ENCODE results near the gene NOSIP.

The NOSIP gene

DNA sequence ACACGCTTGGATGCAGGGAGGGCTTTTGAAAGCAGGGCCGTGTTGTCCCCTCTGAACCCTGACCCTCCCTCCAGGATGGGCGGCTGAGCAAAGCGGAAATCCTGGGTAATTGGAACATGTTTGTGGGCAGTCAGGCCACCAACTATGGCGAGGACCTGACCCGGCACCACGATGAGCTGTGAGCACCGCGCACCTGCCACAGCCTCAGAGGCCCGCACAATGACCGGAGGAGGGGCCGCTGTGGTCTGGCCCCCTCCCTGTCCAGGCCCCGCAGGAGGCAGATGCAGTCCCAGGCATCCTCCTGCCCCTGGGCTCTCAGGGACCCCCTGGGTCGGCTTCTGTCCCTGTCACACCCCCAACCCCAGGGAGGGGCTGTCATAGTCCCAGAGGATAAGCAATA lies 37.3 kb downstream of the NOSIP start:
- Histone ChIP-seq H3K9me3 (ENCODE audit: control insufficient read depth in 2 of 2, low read length in 2 of 2) (no peaks in the 10 kb centered on the region), H3K4me1 (ENCODE audit: control insufficient read depth, insufficient read depth, low read length) (peaks cover 3% of the 10 kb centered on the region), H3K4me3 (ENCODE audit: low read length in 2 of 2) (no peak overlapping the region), H3K27me3 (ENCODE audit: control insufficient read depth in 1 of 2, insufficient read depth in 2 of 2, low read length in 2 of 2) (no peaks in the 10 kb centered on the region), H3K27ac (ENCODE audit: low read length) (no peak overlapping the region), H3K36me3 (ENCODE audit: control insufficient read depth in 2 of 2, insufficient read depth in 2 of 2, low read length in 2 of 2) (peaks cover 0 to 2% of the 10 kb centered on the region in 2 donors), H3K9ac (ENCODE audit: low read length in 2 of 2) (no peak overlapping the region)

DNA sequence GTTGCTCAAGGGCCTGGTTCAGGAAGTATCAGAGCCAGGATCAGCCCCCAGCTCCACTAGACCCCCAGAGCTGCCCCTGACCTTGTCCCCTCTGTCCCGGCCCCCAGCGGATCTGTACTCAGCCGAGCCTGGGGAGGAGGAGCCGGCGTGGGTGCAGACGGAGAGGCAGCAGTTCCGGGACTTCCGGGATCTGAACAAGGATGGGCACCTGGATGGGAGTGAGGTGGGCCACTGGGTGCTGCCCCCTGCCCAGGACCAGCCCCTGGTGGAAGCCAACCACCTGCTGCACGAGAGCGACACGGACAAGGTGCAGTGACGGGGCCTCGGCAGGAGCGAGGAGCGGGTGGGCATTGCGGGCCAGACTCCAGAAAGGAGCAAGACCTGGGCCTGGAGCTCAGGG lies 37.9 kb downstream of the NOSIP start:
- Histone ChIP-seq H3K27me3 (ENCODE audit: control insufficient read depth in 1 of 2, insufficient read depth in 2 of 2, low read length in 2 of 2) (no peaks in the 10 kb centered on the region), H3K4me3 (ENCODE audit: low read length in 2 of 2) (no peak overlapping the region), H3K4me1 (ENCODE audit: control insufficient read depth, insufficient read depth, low read length) (peaks cover 3% of the 10 kb centered on the region), H3K27ac (ENCODE audit: low read length) (no peak overlapping the region), H3K9me3 (ENCODE audit: control insufficient read depth in 2 of 2, low read length in 2 of 2) (no peaks in the 10 kb centered on the region), H3K36me3 (ENCODE audit: control insufficient read depth in 2 of 2, insufficient read depth in 2 of 2, low read length in 2 of 2) (peaks cover 0 to 2% of the 10 kb centered on the region in 2 donors), H3K9ac (ENCODE audit: low read length in 2 of 2) (no peak overlapping the region)

DNA sequence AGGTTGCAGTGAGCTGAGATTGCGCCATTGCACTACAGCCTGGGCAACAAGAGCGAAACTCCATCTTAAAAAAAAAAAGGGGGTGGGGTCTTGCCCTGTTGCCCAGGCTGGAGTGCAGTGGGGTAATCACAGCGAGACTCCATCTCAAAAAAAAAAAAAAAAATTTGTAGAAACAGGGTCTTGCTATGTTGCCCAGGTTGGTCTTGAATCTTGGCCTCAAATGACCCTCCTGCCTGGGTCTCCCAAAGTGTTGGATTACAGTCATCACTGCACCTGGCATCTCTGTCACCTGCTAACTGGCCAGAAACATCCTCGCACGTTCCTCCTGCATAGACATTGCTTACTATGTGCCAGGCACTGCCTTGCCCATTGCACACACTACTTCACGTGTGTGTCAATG lies 38.4 kb downstream of the NOSIP start:
- Histone ChIP-seq H3K4me3 (ENCODE audit: low read length in 2 of 2) (no peak overlapping the region), H3K9ac (ENCODE audit: low read length in 2 of 2) (no peak overlapping the region), H3K4me1 (ENCODE audit: control insufficient read depth, insufficient read depth, low read length) (peaks cover 3% of the 10 kb centered on the region), H3K27ac (ENCODE audit: low read length) (no peak overlapping the region), H3K27me3 (ENCODE audit: control insufficient read depth in 1 of 2, insufficient read depth in 2 of 2, low read length in 2 of 2) (no peaks in the 10 kb centered on the region), H3K36me3 (ENCODE audit: control insufficient read depth in 2 of 2, insufficient read depth in 2 of 2, low read length in 2 of 2) (peaks cover 0 to 2% of the 10 kb centered on the region in 2 donors), H3K9me3 (ENCODE audit: control insufficient read depth in 2 of 2, low read length in 2 of 2) (no peaks in the 10 kb centered on the region)

DNA sequence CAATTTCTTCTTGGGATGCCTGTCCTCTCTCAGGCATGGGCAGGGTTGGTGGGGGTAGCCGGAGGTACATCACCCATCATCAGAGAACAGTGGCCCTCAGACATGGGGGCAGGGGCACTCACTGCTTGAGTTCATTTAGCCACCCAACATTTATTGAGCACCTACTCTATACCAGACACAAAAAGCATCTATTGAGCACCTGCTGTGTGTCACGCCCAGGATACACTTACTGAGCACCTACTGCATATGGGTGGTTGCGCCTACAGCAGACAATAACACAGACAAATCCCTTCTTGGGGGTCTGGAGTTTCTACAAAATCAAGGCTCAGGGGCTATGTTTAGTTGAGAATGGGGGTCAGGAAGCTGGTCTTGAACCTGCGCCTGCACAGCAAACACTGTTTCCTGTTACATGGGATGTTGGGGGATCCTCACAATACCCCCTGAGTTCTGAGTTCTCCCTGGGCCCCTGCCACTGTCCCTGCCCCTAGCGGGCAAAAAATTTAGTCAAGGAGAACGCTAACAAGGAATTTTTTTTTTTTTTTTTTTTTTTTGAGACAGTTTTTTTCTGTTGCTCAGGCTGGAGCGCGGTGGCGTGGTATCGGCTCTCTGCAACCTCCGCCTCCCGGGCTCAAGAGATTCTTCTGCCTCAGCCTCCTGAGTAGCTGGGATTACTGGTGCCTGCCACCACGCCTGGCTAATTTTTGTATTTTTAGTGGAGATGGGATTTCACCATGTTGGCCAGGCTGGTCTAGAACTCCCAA lies 41.0 kb downstream of the NOSIP start:
- no peaks in the 10 kb centered on the region for H3K9me3 ChIP-seq (ENCODE audit: control insufficient read depth in 2 of 2, low read length in 2 of 2)

DNA sequence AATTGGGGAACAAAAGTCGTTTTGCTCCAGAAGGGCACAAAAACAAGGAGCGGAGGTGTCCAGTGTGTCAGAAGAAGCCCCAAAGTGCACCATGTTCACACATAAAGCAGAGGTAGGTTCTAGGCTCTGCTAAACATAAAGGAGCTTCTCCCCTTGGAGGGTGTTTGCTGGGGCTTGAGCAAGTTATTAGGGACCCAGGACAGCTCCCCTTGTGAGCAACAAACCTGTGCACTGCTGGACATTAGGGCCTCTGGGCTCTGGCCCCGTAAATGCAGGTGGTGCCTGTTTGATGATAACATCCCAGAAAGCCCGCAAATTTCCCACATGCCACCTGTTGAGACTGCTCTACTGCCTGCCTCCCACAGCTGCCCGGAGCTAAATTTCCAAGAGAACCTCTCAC lies 41.7 kb downstream of the NOSIP start:
- H3K9me3 ChIP-seq (ENCODE audit: control insufficient read depth in 2 of 2, low read length in 2 of 2): no peaks in the 10 kb centered on the region
- peaks cover 6% of the 10 kb centered on the region for H3K4me1 ChIP-seq (ENCODE audit: control insufficient read depth, insufficient read depth, low read length)
- H3K27me3 ChIP-seq (ENCODE audit: control insufficient read depth in 1 of 2, insufficient read depth in 2 of 2, low read length in 2 of 2): no peaks in the 10 kb centered on the region
- H3K27ac ChIP-seq (ENCODE audit: low read length): no peak overlapping the region
- no peak overlapping the region for H3K4me3 ChIP-seq (ENCODE audit: low read length in 2 of 2)
- peaks cover 0 to 2% of the 10 kb centered on the region in 2 donors for H3K36me3 ChIP-seq (ENCODE audit: control insufficient read depth in 2 of 2, insufficient read depth in 2 of 2, low read length in 2 of 2)
- no peak overlapping the region for H3K9ac ChIP-seq (ENCODE audit: low read length in 2 of 2)

More for the DNA sequence above, 41.0 kb downstream of the NOSIP start:
- Histone ChIP-seq H3K9ac (ENCODE audit: low read length in 2 of 2) (no peak overlapping the region), H3K36me3 (ENCODE audit: control insufficient read depth in 2 of 2, insufficient read depth in 2 of 2, low read length in 2 of 2) (peaks cover 0 to 2% of the 10 kb centered on the region in 2 donors), H3K4me3 (ENCODE audit: low read length in 2 of 2) (no peak overlapping the region), H3K27me3 (ENCODE audit: control insufficient read depth in 1 of 2, insufficient read depth in 2 of 2, low read length in 2 of 2) (no peaks in the 10 kb centered on the region), H3K4me1 (ENCODE audit: control insufficient read depth, insufficient read depth, low read length) (peaks cover under 1% of the 10 kb centered on the region), H3K27ac (ENCODE audit: low read length) (no peak overlapping the region)

DNA sequence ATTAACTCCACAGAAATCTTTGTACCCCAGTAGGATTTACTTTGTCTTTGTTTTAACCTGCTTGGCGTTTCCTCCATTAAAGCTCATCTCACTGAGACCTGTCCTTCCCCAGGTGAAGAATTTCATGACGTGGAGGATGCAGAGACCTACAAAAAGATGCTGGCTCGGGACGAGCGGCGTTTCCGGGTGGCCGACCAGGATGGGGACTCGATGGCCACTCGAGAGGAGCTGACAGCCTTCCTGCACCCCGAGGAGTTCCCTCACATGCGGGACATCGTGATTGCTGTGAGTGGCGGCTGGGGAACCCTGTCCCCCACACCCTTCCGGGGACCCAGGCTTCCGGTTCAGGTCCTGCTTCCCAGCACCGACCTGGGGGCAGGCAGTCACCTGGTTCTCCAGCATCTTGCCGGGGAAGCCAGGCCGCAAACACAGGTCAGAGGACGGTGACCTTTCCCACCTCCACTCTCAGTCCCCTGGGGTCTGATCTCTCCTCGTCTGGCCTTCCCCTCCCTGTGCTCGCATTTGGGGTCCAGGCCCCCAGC lies 43.4 kb downstream of the NOSIP start:
- no peaks in the 10 kb centered on the region for H3K27me3 ChIP-seq (ENCODE audit: control insufficient read depth in 1 of 2, insufficient read depth in 2 of 2, low read length in 2 of 2)
- H3K4me1 ChIP-seq (ENCODE audit: control insufficient read depth, insufficient read depth, low read length): peaks cover 12% of the 10 kb centered on the region
- H3K27ac ChIP-seq (ENCODE audit: low read length): no peak overlapping the region
- H3K4me3 ChIP-seq (ENCODE audit: low read length in 2 of 2): no peak overlapping the region
- no peak overlapping the region for H3K9ac ChIP-seq (ENCODE audit: low read length in 2 of 2)
- no peaks in the 10 kb centered on the region for H3K9me3 ChIP-seq (ENCODE audit: control insufficient read depth in 2 of 2, low read length in 2 of 2)
- peaks cover 0 to 2% of the 10 kb centered on the region in 2 donors for H3K36me3 ChIP-seq (ENCODE audit: control insufficient read depth in 2 of 2, insufficient read depth in 2 of 2, low read length in 2 of 2)

DNA sequence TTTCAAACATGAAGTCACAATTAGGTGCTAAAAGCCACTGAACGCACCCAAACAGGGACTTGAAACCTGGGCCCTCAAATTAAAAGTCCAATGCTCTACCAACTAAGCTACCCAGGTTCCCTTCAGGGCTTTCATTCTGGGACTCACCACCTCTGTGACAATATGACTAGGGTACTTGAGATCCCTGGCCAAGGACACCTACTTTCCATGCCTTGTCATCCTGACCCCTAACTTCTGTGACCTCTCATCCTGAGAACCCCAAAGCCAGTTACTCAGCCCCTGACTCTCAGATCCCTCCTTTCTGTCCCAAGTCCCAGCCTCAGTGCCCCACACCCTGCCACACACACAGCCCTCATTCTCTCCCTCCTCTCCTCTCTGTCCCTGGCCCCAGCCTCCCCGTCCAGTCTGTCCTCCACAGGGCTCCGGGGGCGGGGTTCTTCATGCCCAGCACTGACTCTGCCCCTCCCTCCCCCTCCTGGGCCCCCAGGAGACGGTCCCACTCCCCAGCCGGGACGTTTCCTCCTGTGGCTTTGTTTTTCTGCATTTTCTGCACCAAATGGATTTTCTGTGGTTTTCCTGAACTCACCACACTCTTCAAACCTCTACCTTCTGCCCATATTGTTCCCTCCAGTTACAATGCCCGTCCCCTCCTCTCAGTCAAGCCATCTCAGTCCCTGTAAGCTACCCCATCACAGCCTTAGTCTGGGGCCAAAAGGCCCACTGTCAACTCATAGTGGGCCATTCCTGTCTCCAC lies 45.5 kb downstream of the NOSIP start:
- Histone ChIP-seq H3K9ac (ENCODE audit: low read length in 2 of 2) (peak overlapping the region in 1 of 2 donors; percentile 57), H3K4me1 (ENCODE audit: control insufficient read depth, insufficient read depth, low read length) (peaks cover 12% of the 10 kb centered on the region), H3K9me3 (ENCODE audit: control insufficient read depth in 2 of 2, low read length in 2 of 2) (no peaks in the 10 kb centered on the region), H3K27me3 (ENCODE audit: control insufficient read depth in 1 of 2, insufficient read depth in 2 of 2, low read length in 2 of 2) (no peaks in the 10 kb centered on the region), H3K27ac (ENCODE audit: low read length) (no peak overlapping the region), H3K36me3 (ENCODE audit: control insufficient read depth in 2 of 2, insufficient read depth in 2 of 2, low read length in 2 of 2) (peaks cover 0 to 2% of the 10 kb centered on the region in 2 donors), H3K4me3 (ENCODE audit: low read length in 2 of 2) (peak overlapping the region; percentile 73 to 78)

DNA sequence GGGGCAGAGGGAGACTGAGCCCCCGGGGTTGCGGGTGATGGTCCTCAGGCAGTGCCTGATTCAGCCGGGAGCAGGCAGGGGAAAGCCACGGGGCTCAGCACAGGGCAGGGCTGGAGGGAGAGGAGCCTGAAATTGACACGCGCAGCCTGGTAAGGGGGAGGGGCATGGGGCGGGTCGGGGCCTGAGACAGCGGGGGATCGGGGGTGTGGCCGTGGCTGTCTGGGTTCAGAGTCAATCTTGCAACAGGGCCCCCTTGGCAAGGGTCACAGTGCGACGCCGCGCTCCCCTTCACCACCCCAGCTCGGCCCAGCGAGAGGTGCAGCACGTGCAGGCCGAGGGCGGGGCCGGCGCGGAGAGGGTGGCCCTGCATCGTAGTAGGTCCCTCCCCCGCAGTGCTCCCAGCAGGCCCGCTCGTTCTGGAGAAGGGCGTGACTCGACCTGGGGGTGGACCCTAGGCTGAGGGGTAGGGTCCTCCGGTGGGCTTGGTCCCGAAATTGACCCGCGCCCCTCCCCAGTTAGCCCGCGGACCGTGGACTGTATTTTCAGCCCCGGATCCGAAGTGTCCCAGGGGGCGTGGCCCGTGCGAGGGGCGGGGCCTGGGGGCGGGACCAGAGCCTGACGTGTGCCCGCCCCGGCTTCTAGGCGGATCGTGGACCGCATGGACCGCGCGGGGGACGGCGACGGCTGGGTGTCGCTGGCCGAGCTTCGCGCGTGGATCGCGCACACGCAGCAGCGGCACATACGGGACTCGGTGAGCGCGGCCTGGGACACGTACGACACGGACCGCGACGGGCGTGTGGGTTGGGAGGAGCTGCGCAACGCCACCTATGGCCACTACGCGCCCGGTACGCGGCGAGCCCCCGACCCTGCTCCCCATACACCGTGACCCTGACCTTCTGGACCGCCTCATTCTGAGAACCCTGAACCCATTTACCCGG lies 46.5 kb downstream of the NOSIP start:
- Histone ChIP-seq H3K9me3 (ENCODE audit: control insufficient read depth in 2 of 2, low read length in 2 of 2) (no peaks in the 10 kb centered on the region), H3K27ac (ENCODE audit: low read length) (no peak overlapping the region), H3K36me3 (ENCODE audit: control insufficient read depth in 2 of 2, insufficient read depth in 2 of 2, low read length in 2 of 2) (peaks cover 0 to under 1% of the 10 kb centered on the region in 2 donors), H3K27me3 (ENCODE audit: control insufficient read depth in 1 of 2, insufficient read depth in 2 of 2, low read length in 2 of 2) (no peaks in the 10 kb centered on the region), H3K4me1 (ENCODE audit: control insufficient read depth, insufficient read depth, low read length) (peaks cover 12% of the 10 kb centered on the region), H3K4me3 (ENCODE audit: low read length in 2 of 2) (peak overlapping the region; percentile 73 to 78), H3K9ac (ENCODE audit: low read length in 2 of 2) (peak overlapping the region in 1 of 2 donors; percentile 57)

DNA sequence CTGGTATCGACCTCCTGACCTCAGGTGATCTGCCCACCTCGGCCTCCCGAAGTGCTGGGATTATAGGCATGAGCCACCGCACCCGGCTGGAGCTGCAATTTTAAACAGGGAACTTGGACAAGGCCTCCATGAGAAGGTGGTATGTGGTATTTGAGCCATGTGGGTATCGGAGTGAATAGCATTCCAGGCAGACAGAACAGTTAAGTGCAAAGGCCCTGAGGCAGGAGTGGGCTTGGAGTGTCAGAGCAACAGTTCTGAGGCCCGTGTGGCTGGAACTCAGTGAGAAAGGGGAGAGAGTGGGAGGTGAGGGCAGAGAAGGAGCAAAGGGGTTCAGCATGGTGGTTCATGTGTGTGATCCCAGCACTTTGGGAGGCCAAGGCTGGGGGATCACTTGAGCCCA lies 49.6 kb downstream of the NOSIP start:
- Histone ChIP-seq H3K4me3 (ENCODE audit: low read length in 2 of 2) (no peak overlapping the region), H3K9ac (ENCODE audit: low read length in 2 of 2) (no peak overlapping the region), H3K4me1 (ENCODE audit: control insufficient read depth, insufficient read depth, low read length) (peaks cover 21% of the 10 kb centered on the region), H3K36me3 (ENCODE audit: control insufficient read depth in 2 of 2, insufficient read depth in 2 of 2, low read length in 2 of 2) (peaks cover 2 to 4% of the 10 kb centered on the region in 2 donors), H3K9me3 (ENCODE audit: control insufficient read depth in 2 of 2, low read length in 2 of 2) (no peaks in the 10 kb centered on the region), H3K27me3 (ENCODE audit: control insufficient read depth in 1 of 2, insufficient read depth in 2 of 2, low read length in 2 of 2) (no peaks in the 10 kb centered on the region), H3K27ac (ENCODE audit: low read length) (no peak overlapping the region)

DNA sequence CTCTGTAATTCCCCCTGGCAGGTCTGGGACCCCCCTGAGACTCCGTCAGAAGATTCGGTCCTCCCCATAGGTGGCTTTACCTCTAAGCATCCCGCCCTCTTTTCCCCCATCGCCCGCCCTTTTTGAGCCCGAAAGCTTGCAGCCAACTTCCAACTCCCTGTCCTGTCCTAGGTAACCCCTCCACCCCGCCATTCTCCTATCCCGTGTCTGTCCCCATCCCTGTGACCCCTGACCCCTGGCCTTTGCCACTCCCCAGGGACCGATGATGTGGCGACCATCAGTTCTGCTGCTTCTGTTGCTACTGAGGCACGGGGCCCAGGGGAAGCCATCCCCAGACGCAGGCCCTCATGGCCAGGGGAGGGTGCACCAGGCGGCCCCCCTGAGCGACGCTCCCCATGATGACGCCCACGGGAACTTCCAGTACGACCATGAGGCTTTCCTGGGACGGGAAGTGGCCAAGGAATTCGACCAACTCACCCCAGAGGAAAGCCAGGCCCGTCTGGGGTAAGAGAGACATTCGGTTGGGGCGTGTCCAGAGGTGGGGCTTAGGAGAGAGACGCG lies 52.1 kb downstream of the NOSIP start:
- no peaks in the 10 kb centered on the region for H3K27me3 ChIP-seq (ENCODE audit: control insufficient read depth in 1 of 2, insufficient read depth in 2 of 2, low read length in 2 of 2)
- no peaks in the 10 kb centered on the region for H3K9me3 ChIP-seq (ENCODE audit: control insufficient read depth in 2 of 2, low read length in 2 of 2)
- peaks cover 4 to 9% of the 10 kb centered on the region in 2 donors for H3K36me3 ChIP-seq (ENCODE audit: control insufficient read depth in 2 of 2, insufficient read depth in 2 of 2, low read length in 2 of 2)
- no peak overlapping the region for H3K27ac ChIP-seq (ENCODE audit: low read length)
- H3K9ac ChIP-seq (ENCODE audit: low read length in 2 of 2): peak overlapping the region in 1 of 2 donors; percentile 57
- peaks cover 12% of the 10 kb centered on the region for H3K4me1 ChIP-seq (ENCODE audit: control insufficient read depth, insufficient read depth, low read length)
- peak overlapping the region; percentile 52 to 70 for H3K4me3 ChIP-seq (ENCODE audit: low read length in 2 of 2)

Measured in stomach smooth muscle (tissue), 2 donors.